Iris pigment epithelial cell (primary cell): ENCODE results near the gene GCH1.
A peak's percentile ranks its signal among the peaks of the same experiment; 100 is the strongest.
"Not testable (repeated sequence)": the region's sequence is repeated elsewhere in the genome, so short reads cannot be mapped to it uniquely, and the experiment has no call there.

ENCODE experiments used
- DNase-seq: peaks from one replicate; pipeline ENCODE4 v3.0.0-alpha.2; 2011; ENCODE audit warnings: low read depth

The GCH1 gene

GRCh38 chr14:54908190-54908589 is 5.6 kb upstream of the GCH1 start:
- no peak for DNase-seq

GRCh38 chr14:54906075-54906474 is 3.4 kb upstream of the GCH1 start:
- DNase-seq = no peak

GRCh38 chr14:54902143-54902520 is 494 bp downstream of the GCH1 start:
- DNase-seq = peak; percentile 61

- no peak for DNase-seq
These were observed 1.1 kb downstream of the GCH1 start for GRCh38 chr14:54901380-54902142.

GRCh38 chr14:54899573-54899972 is 3.1 kb downstream of the GCH1 start:
- no peak for DNase-seq

GRCh38 chr14:54897809-54898555 is 4.6 kb downstream of the GCH1 start:
- peak; percentile 74 for DNase-seq

GRCh38 chr14:54895683-54896082 is 6.9 kb downstream of the GCH1 start:
- DNase-seq = no peak

- peak; percentile 69 for DNase-seq
These were observed 7.6 kb downstream of the GCH1 start for GRCh38 chr14:54894995-54895394.

GRCh38 chr14:54893151-54893760 is 9.4 kb downstream of the GCH1 start:
- peak; percentile 80 for DNase-seq

GRCh38 chr14:54891471-54892245 is 11.0 kb downstream of the GCH1 start:
- DNase-seq = no peak

GRCh38 chr14:54890788-54891187 is 11.8 kb downstream of the GCH1 start:
- no peak for DNase-seq

GRCh38 chr14:54889919-54890318 is 12.7 kb downstream of the GCH1 start:
- peak; percentile 46 for DNase-seq

GRCh38 chr14:54882521-54882920 is 20.1 kb downstream of the GCH1 start:
- DNase-seq = no peak

GRCh38 chr14:54881761-54882401 is 20.7 kb downstream of the GCH1 start:
- peak; percentile 58 for DNase-seq

GRCh38 chr14:54881235-54881760 is 21.3 kb downstream of the GCH1 start:
- peak; percentile 66 for DNase-seq

GRCh38 chr14:54877703-54878021 is 25.0 kb downstream of the GCH1 start:
- no peak for DNase-seq

- peak; percentile 37 for DNase-seq
These were observed 25.5 kb downstream of the GCH1 start for GRCh38 chr14:54877015-54877702.

GRCh38 chr14:54875648-54876047 is 27.0 kb downstream of the GCH1 start:
- not testable (repeated sequence) for DNase-seq

- DNase-seq = not testable (repeated sequence)
These were observed 32.2 kb downstream of the GCH1 start for GRCh38 chr14:54870154-54871090.

GRCh38 chr14:54867011-54867410 is 35.6 kb downstream of the GCH1 start:
- DNase-seq = no peak
